Measurements from ENCODE around the gene LAMB3. TPM values are rescaled to one million over a fixed set of nuclear protein-coding genes. Genes with fewer than 3 reads are reported as not detected.

Gene LAMB3
- total RNA-seq, 2 experiments from 2014 or later: 1.3 to 2.5 TPM

DNA sequence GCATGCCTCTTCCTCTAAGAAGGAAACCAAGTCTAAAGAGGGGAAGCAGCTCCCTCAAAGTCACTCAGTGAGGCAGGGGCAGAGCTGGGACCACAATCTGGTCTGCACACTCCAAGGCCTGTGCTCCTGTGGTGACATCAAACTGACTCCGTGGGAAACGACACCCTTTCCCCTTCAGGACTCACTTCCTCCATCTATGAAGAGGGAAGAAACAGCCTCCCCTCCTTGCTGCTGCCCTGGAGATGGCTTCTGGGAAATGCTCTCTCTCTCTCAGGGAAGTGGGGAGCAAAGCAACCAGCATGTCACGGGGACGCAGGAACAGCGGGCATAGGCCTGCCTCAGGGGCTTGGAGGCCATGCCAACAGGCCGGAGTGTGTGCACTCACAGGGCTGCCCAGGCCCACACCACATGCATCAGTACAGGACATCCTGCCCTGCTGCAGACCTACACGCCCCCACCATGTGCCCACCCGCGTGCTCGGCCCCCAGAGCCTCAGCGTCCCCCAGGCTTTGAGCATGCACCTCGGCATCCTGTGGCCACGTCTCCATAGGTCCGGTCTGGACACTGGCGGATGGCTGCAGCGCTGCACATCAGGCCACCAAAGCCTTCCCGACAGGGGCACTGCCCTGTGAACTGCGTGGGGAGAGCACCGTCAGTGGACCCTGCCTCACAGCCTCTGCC lies 25.7 kb downstream of the LAMB3 start:
- Mint-ChIP-seq H3K4me1 (peaks cover 2% of the 10 kb centered on the region), H3K9me3 (ENCODE audit: low read depth) (no peaks in the 10 kb centered on the region), H3K36me3 (no peaks in the 10 kb centered on the region), H3K4me3 (no peak overlapping the region), H3K27me3 (no peaks in the 10 kb centered on the region), H3K27ac (no peak overlapping the region)
- ATAC-seq (no peak), DNase-seq (no peak)
- CTCF ChIA-PET: interaction anchor here (0.7 to 2.1 kb wide), 15 partner anchors 9 to 67 kb away, joined by 3 to 16 read pairs (median 4); partner anchors contain the start of gene LAMB3

- CTCF ChIA-PET: interaction anchor here (1.2 to 2.1 kb wide), 3 partner anchors 9 to 57 kb away, joined by 3 to 6 read pairs (median 5); no protein-coding TSS in a partner anchor
- Mint-ChIP-seq H3K27me3 (no peaks in the 10 kb centered on the region), H3K9me3 (ENCODE audit: low read depth) (no peaks in the 10 kb centered on the region), H3K27ac (no peak overlapping the region), H3K4me3 (no peak overlapping the region), H3K4me1 (peaks cover 2% of the 10 kb centered on the region), H3K36me3 (no peaks in the 10 kb centered on the region)
- no peak for DNase-seq
- no peak for ATAC-seq
These were observed 26.4 kb downstream of the LAMB3 start for GRCh38 chr1:209625791-209626285.

GRCh38 chr1:209624558-209625549 lies 27.4 kb downstream of the LAMB3 start:
- no peaks in the 10 kb centered on the region for H3K9me3 Mint-ChIP-seq (ENCODE audit: low read depth)
- no peaks in the 10 kb centered on the region for H3K36me3 Mint-ChIP-seq
- CTCF ChIA-PET: interaction anchor here (1.1 to 2.1 kb wide), 4 partner anchors 23 to 58 kb away, joined by 3 to 8 read pairs (median 5); no protein-coding TSS in a partner anchor
- no peak for DNase-seq
- ATAC-seq: no peak
- no peak overlapping the region for H3K27ac Mint-ChIP-seq
- peaks cover 2% of the 10 kb centered on the region for H3K4me1 Mint-ChIP-seq
- no peaks in the 10 kb centered on the region for H3K27me3 Mint-ChIP-seq
- H3K4me3 Mint-ChIP-seq: no peak overlapping the region

- no peaks in the 10 kb centered on the region for H3K36me3 Mint-ChIP-seq
- no peak overlapping the region for H3K4me3 Mint-ChIP-seq
- no peak for ATAC-seq
- H3K27me3 Mint-ChIP-seq: no peaks in the 10 kb centered on the region
- H3K4me1 Mint-ChIP-seq: no peaks in the 10 kb centered on the region
- CTCF ChIA-PET: interaction anchor here (0.9 to 2.1 kb wide), 4 partner anchors 21 to 125 kb away, joined by 3 to 8 read pairs (median 4); no protein-coding TSS in a partner anchor
- no peak for DNase-seq
- H3K9me3 Mint-ChIP-seq (ENCODE audit: low read depth): no peaks in the 10 kb centered on the region
- H3K27ac Mint-ChIP-seq: no peak overlapping the region
These were observed 29.1 kb downstream of the LAMB3 start for GRCh38 chr1:209622841-209623829.

DNA sequence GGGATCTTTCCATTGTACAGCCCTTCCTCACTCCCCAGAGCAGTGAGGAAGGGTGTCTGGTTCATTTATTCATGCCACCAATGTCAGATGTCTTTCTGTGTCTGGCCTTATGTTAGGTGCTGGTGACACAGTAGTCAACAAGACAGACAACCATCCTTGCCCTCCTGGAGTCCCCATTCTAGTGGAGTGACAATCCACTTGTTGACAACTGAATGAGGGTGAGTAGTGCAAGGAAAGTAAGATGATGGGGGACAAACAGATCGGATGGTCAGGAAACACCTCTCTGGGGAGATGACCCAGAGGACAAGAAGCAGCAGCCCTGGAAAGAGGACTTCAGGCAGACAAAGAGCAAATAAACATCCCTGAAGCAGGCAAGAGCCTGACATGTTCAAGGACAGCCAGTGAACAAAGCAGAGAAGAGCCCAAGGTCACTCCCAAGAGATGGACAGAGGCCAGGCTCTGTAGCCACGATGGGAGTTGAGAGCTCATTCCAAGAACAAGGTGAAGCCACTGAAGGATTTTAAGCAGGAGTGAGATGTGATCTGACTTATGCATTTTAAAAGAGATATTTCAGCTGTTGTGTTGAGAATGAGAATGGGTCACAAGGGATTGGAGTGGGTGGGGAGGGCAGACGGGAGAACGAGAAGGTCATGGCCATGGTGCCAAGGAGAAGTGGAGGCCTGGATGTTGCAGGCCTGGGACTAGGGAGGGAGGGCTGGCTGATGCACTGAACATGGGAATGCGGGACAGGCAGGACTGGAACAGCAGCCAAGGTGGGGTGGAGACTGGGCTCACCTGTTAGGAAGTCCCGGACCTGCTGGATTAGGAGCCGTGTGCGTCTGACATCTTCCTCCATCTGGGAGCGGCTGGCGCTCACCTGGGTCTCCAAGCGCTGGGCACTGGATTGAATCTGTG lies 30.2 kb downstream of the LAMB3 start:
- Mint-ChIP-seq H3K27me3 (no peaks in the 10 kb centered on the region), H3K4me1 (no peaks in the 10 kb centered on the region), H3K9me3 (ENCODE audit: low read depth) (no peaks in the 10 kb centered on the region), H3K27ac (no peak overlapping the region), H3K36me3 (no peaks in the 10 kb centered on the region), H3K4me3 (no peak overlapping the region)
- ATAC-seq (no peak), DNase-seq (no peak)
- CTCF ChIA-PET: no interaction called here

DNA sequence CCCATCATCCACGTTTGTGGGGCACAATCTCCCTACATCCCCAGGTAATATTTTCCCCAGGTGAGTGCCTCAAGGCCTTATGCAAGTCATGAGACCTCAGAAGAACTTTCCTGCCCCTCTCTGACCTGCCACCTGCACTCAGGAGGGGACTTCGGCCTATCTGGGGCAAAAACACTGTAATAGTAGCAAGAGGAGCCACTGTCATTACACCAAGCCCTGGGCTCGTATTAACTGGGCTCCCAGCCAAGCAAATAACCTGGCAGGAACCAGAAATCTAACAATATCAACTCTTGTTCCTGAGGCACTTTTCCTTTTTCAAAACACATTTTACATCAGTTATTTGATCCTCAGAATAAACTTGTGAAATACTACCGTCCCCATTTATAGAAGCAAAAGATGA lies 30.9 kb downstream of the LAMB3 start:
- Mint-ChIP-seq H3K4me3 (no peak overlapping the region), H3K36me3 (no peaks in the 10 kb centered on the region), H3K9me3 (ENCODE audit: low read depth) (no peaks in the 10 kb centered on the region), H3K27ac (no peak overlapping the region), H3K27me3 (no peaks in the 10 kb centered on the region), H3K4me1 (no peaks in the 10 kb centered on the region)
- no peak for ATAC-seq
- CTCF ChIA-PET: no interaction called here
- no peak for DNase-seq

DNA sequence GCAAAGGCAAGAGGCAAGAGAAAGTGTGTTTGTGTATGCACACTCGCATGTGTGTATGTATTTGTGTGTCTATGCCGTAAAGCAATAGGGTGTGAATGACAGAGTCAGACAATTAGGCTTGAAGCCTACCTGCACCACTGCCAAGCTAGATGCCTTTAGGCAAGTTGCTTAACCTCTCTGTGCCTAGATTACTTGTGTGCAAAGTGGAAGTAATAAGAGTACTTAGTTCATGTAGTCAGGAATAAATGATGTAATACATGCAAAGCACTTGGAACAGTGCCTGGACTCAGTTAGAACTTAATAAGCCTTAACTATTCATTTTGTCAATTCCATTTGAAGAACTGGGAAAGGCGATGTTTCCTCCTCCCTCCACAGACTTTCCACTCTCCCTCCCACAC lies 31.7 kb downstream of the LAMB3 start:
- H3K27me3 Mint-ChIP-seq: peaks cover 2% of the 10 kb centered on the region
- H3K4me3 Mint-ChIP-seq: no peak overlapping the region
- DNase-seq: no peak
- no peaks in the 10 kb centered on the region for H3K36me3 Mint-ChIP-seq
- no peak overlapping the region for H3K27ac Mint-ChIP-seq
- H3K9me3 Mint-ChIP-seq (ENCODE audit: low read depth): no peaks in the 10 kb centered on the region
- H3K4me1 Mint-ChIP-seq: no peaks in the 10 kb centered on the region
- CTCF ChIA-PET: interaction anchor here (0.9 to 1.7 kb wide), 3 partner anchors 7 to 107 kb away, joined by 3 to 7 read pairs (median 4); no protein-coding TSS in a partner anchor
- no peak for ATAC-seq

DNA sequence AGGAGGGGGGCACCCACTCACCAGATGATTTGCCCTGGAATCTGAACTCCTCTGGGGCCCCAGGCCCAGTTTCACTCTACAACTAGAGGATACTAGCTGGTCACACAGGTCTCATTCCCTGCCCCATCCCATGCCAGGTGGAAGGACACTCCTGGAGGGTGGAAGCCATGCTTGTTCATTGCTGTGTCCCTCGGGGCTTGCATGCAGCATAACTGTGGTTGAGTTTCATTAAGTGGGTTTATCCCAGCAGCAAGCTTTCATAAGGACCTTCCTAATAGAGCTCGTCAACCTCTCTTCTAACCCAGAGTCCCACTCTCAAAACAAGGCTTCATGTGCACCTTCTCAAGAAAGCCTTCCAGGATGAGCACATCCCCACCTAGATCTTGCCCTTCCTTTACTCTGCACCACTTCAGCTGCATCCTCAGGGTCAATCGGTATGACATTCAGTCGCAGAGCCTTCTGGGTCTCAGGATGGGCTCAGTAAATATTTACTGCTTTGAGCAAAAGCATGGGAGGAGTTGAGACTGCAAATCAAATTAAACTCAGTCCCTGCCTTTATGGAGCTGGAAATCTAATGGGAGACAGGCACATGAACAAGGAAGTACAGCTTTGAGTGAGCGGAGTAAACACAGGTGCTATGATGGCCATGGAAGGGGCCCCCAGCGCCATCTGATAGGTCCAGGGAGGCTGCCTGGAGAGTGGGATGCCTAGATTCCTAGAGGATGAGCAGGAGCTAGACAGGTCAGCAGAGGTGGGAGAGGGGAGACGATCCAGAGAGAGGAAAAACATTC lies 32.3 kb downstream of the LAMB3 start:
- Mint-ChIP-seq H3K27ac (no peak overlapping the region), H3K4me3 (no peak overlapping the region), H3K9me3 (ENCODE audit: low read depth) (no peaks in the 10 kb centered on the region), H3K27me3 (peaks cover 2% of the 10 kb centered on the region), H3K4me1 (no peaks in the 10 kb centered on the region), H3K36me3 (no peaks in the 10 kb centered on the region)
- ATAC-seq: no peak
- no peak for DNase-seq
- CTCF ChIA-PET: interaction anchor here (0.9 to 2.5 kb wide), 4 partner anchors 8 to 107 kb away, joined by 3 to 7 read pairs (median 6); no protein-coding TSS in a partner anchor

DNA sequence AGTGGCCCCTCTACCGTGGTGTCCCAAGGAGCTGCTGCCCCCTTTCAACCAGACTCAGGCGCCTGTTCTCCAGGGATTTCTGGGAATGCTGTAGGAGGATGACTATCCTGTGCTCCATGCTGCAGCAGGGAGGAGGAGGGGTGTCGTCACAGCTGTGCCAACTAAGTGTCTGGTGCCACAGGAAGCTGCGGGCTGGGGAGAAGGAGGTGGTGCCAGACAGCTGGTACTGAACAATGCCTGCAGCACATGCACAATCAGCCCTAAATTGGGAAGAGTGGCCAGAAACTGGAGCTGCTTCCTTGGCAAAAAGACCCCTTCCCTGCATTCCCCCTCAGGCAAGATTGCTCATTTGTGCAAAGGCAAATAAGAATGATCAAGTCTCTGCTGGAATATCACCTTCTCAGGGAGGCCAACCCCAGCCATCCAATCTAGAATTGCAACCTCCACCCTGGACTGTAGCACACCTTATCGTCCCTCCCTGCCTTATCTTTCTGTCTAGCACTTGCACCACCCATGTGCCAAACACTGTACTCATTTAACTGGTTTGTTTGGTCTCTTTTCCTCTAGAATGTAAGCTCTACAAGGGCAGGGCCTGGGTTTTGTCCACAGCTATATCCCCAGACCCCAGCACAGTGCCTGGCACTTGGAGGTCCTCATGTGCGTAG lies 33.3 kb downstream of the LAMB3 start:
- no peaks in the 10 kb centered on the region for H3K9me3 Mint-ChIP-seq (ENCODE audit: low read depth)
- no peak for DNase-seq

GRCh38 chr1:209618291-209618690 lies 33.9 kb downstream of the LAMB3 start:
- Mint-ChIP-seq H3K27me3 (peaks cover 11% of the 10 kb centered on the region), H3K4me3 (no peak overlapping the region), H3K36me3 (no peaks in the 10 kb centered on the region), H3K9me3 (ENCODE audit: low read depth) (no peaks in the 10 kb centered on the region), H3K4me1 (no peaks in the 10 kb centered on the region), H3K27ac (no peak overlapping the region)
- ATAC-seq: no peak
- no peak for DNase-seq
- CTCF ChIA-PET: interaction anchor here (1.2 to 2.5 kb wide), 3 partner anchors 15 to 51 kb away, joined by 3 to 7 read pairs (median 4); no protein-coding TSS in a partner anchor

More for the DNA sequence above, 33.3 kb downstream of the LAMB3 start:
- CTCF ChIA-PET: interaction anchor here (1.2 to 2.5 kb wide), 4 partner anchors 9 to 52 kb away, joined by 3 to 7 read pairs (median 6); no protein-coding TSS in a partner anchor
- no peak overlapping the region for H3K4me3 Mint-ChIP-seq
- H3K4me1 Mint-ChIP-seq: no peaks in the 10 kb centered on the region
- H3K27me3 Mint-ChIP-seq: peaks cover 7% of the 10 kb centered on the region
- H3K27ac Mint-ChIP-seq: no peak overlapping the region
- no peaks in the 10 kb centered on the region for H3K36me3 Mint-ChIP-seq
- ATAC-seq: no peak

Data from activated CD8-positive, alpha-beta memory T cell treated with anti-CD3 and anti-CD28 coated beads, Interleukin-2, amount 10 ng/mL, durations not matched to agents 7 days and 5 days (primary cell).